HepG2 (cell line): Measurements from ENCODE around the gene JAM2. TPM values are rescaled to one million over a fixed set of nuclear protein-coding genes. Genes with fewer than 3 reads are reported as not detected.

Experiments used
- EHMT2 ChIP-seq: fragments of 200-600 bp; sonication (generic); IDR thresholded peaks from 2 replicates; pipeline ENCODE4 v1.7.0; 2017; ENCODE audit warnings: antibody characterized with exemption, low read depth, low read length, borderline replicate concordance
- ELF4 ChIP-seq: sonication (generic); formaldehyde crosslinking; IDR thresholded peaks from 2 replicates; pipeline ENCODE4 v1.5.0; 2020; ENCODE audit warnings: missing genetic modification reagents, mild to moderate bottlenecking, moderate library complexity, borderline replicate concordance
- FOXP4 ChIP-seq: sonication (generic); formaldehyde crosslinking; IDR thresholded peaks from 2 replicates; pipeline ENCODE4 v1.4.0; 2020; ENCODE audit warnings: missing genetic modification reagents
- HNRNPK ChIP-seq: fragments of 200-400 bp; formaldehyde crosslinking; IDR thresholded peaks from 2 replicates; pipeline ENCODE4 v1.6.1; 2018; ENCODE audit warnings: low read length, low read depth, moderate library complexity, mild to moderate bottlenecking; ENCODE audit not compliant: poor library complexity, severe bottlenecking
- HOXA9 ChIP-seq: sonication (generic); formaldehyde crosslinking; IDR thresholded peaks from 2 replicates; pipeline ENCODE4 v1.8.1; 2022; ENCODE audit warnings: missing genetic modification reagents, mild to moderate bottlenecking, moderate library complexity, borderline replicate concordance
- JARID2 ChIP-seq: sonication (generic); formaldehyde crosslinking; IDR thresholded peaks from 2 replicates; pipeline ENCODE4 v1.8.1; 2023; ENCODE audit warnings: missing genetic modification reagents, inconsistent platforms; ENCODE audit not compliant: insufficient replicate concordance
- MAFK ChIP-seq, 2 experiments: IDR thresholded peaks in 1 of 2; conservative IDR thresholded peaks in 1 of 2; 2 replicates each; pipeline ENCODE4 v1.6.1; 2011; ENCODE audit warnings: improper control_type of control experiment in 2 of 2, low read length in 2 of 2
- POLR2AphosphoS2 ChIP-seq: IDR thresholded peaks from 2 replicates; pipeline ENCODE4 v1.6.1; 2011; ENCODE audit warnings: low read depth, low read length, improper control_type of control experiment
- SIX4 ChIP-seq: sonication (generic); formaldehyde crosslinking; IDR thresholded peaks from 2 replicates; pipeline ENCODE4 v1.4.0; 2020; ENCODE audit warnings: missing genetic modification reagents
- UBTF ChIP-seq: sonication (generic); formaldehyde crosslinking; IDR thresholded peaks from 2 replicates; pipeline ENCODE4 v1.4.0; 2020; ENCODE audit warnings: mild to moderate bottlenecking, missing genetic modification reagents
- ZKSCAN1 ChIP-seq: fragments of 150-350 bp; IDR thresholded peaks from 2 replicates; pipeline ENCODE4 v1.6.1; 2014; ENCODE audit warnings: low read length
- ZNF367 ChIP-seq: sonication (generic); formaldehyde crosslinking; IDR thresholded peaks from 2 replicates; pipeline ENCODE4 v1.4.0; 2020; ENCODE audit warnings: missing genetic modification reagents, borderline replicate concordance
- ZNF580 ChIP-seq: IDR thresholded peaks from 2 replicates; pipeline ENCODE4 v1.6.1; 2016; ENCODE audit warnings: low read depth, borderline replicate concordance
- ZNF687 ChIP-seq: sonication (generic); formaldehyde crosslinking; IDR thresholded peaks from 2 replicates; pipeline ENCODE4 v1.5.1; 2020; ENCODE audit warnings: mild to moderate bottlenecking, missing genetic modification reagents, moderate library complexity
- ZNF746 ChIP-seq: sonication (generic); formaldehyde crosslinking; IDR thresholded peaks from 2 replicates; pipeline ENCODE4 v1.8.0; 2022; ENCODE audit warnings: mild to moderate bottlenecking, missing genetic modification reagents
- ZNF766 ChIP-seq: sonication (generic); formaldehyde crosslinking; IDR thresholded peaks from 2 replicates; pipeline ENCODE4 v1.5.0; 2020; ENCODE audit warnings: missing genetic modification reagents, borderline replicate concordance
- ZNF775 ChIP-seq: sonication (generic); formaldehyde crosslinking; IDR thresholded peaks from 2 replicates; pipeline ENCODE4 v1.4.0; 2020; ENCODE audit warnings: missing genetic modification reagents, mild to moderate bottlenecking, moderate library complexity, borderline replicate concordance
- polyA plus RNA-seq, 8 experiments: library from polyadenylated mRNA; depleted of rRNA in 3 of 8; stranded (reverse) in 7 of 8; unstranded in 1 of 8; fragments of >200 nt; fragmentation: Illumina TruSeq in 4 of 8; extraction: Trizol in 4 of 8; gene quantifications; 2 replicates each; pipeline versions ENCODE4 v1.2.1 to v1.2.3, GENCODE V29; 2011 to 2016; ENCODE audit warnings: low read depth in 4 of 8, missing spikeins in 1 of 8, mixed read lengths in 1 of 8; ENCODE audit not compliant: insufficient read depth in 1 of 8
- total RNA-seq, 5 experiments: library from RNA; depleted of rRNA; stranded (reverse); fragments of >200 nt; fragmentation: Illumina TruSeq; extraction: Trizol; gene quantifications; 2 replicates each; pipeline ENCODE4 v1.2.3, GENCODE V29; 2016; ENCODE audit warnings: low read depth in 1 of 5

JAM2 gene
- total and polyA plus RNA-seq, 2 of the 13 experiments (the other 11 are each of a cell fraction or from before 2014, with no cell fraction given): 0.07 TPM; not detected in 1

- TF ChIP-seq ZNF687 (CRISPR knock-in tag) (peak; percentile 90), FOXP4 (peak; percentile 51), HOXA9 (CRISPR knock-in tag) (no peak), ZNF367 (no peak), POLR2AphosphoS2 (no peak), ZNF746 (CRISPR knock-in tag) (peak; percentile 42; the same call in 1 of the 2 replicates), ZNF580 (CRISPR knock-in tag) (peak; percentile 90; the same call in 1 of the 2 replicates), UBTF (peak; percentile 96), ZNF775 (CRISPR knock-in tag) (no peak), JARID2 (CRISPR knock-in tag) (no peak), ZNF766 (CRISPR knock-in tag) (no peak), ELF4 (no peak), ZKSCAN1 (0 out of 2 replicates have a peak, but pooled peaks have one; percentile 21), MAFK (conservative IDR thresholded peaks at IDR 0.05 in 1 of 2, IDR thresholded peaks at IDR 0.05 in 1 of 2; ENCODE audit: low read length in 2 of 2) (0 out of 4 replicates have a peak, but pooled peaks of 1 of the 2 experiments have one; percentile 10), SIX4 (peak; percentile 44; the same call in 1 of the 2 replicates), HNRNPK (peak; percentile 23), EHMT2 (peak; percentile 64; the same call in 1 of the 2 replicates)
These were observed 31.7 kb upstream of the JAM2 start, which contains the start of gene MRPL39 (continued) for GRCh38 chr21:25607151-25608043.
